ENCODE measurements around the gene GCNT1.

DNA sequence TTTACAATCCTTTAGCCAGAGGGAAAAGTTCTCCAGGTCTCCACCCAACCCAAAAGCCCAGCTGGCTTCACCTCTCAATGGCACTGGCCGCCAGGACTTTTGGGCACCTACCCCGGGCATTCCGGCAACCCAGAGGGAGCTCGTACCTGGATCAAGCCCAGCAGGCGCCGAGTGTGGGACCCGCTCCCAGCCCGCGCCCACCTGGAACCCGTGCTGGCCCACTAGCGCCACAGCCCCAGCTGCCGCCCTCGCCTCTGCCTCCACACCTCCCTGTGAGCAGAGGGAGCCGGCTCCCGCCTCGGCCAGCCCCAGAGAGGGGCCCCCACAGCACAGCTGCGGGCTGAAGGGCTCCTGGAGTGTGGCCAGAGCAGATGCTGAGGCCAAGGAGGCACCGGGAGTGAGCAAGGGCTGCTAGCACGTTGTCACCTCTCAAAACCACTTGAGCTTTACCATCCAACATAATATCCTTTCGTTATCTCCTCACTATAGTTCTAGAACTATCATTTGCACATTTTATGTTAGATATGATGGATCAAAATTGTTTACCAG, 69.7 kb downstream of the GCNT1 start:
- no peak for TF ChIP-seq EZH2phosphoT487 (IDR thresholded peaks at IDR 0.05; ENCODE audit: borderline replicate concordance, low read length)
- TF ChIP-seq, protein P1, sequence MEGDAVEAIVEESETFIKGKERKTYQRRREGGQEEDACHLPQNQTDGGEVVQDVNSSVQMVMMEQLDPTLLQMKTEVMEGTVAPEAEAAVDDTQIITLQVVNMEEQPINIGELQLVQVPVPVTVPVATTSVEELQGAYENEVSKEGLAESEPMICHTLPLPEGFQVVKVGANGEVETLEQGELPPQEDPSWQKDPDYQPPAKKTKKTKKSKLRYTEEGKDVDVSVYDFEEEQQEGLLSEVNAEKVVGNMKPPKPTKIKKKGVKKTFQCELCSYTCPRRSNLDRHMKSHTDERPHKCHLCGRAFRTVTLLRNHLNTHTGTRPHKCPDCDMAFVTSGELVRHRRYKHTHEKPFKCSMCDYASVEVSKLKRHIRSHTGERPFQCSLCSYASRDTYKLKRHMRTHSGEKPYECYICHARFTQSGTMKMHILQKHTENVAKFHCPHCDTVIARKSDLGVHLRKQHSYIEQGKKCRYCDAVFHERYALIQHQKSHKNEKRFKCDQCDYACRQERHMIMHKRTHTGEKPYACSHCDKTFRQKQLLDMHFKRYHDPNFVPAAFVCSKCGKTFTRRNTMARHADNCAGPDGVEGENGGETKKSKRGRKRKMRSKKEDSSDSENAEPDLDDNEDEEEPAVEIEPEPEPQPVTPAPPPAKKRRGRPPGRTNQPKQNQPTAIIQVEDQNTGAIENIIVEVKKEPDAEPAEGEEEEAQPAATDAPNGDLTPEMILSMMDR (conservative IDR thresholded peaks at IDR 0.05; ENCODE audit: low read depth, low read length): no peak
- no peak for TF ChIP-seq EZH2 (IDR thresholded peaks at IDR 0.05; ENCODE audit: low read length, unreplicated experiment)

Measured in PC-3 (cell line).